KG1 (cell line): ENCODE measurements around the gene LRP10.
A peak's percentile ranks its signal among the peaks of the same experiment; 100 is the strongest.
"Not testable (repeated sequence)": the region's sequence is repeated elsewhere in the genome, so short reads cannot be mapped to it uniquely, and the experiment has no call there.

ENCODE experiments used
- DNase-seq: peaks from one replicate; lab custom pipeline; 2025; lab: John Stamatoyannopoulos, UW

LRP10 gene

DNA sequence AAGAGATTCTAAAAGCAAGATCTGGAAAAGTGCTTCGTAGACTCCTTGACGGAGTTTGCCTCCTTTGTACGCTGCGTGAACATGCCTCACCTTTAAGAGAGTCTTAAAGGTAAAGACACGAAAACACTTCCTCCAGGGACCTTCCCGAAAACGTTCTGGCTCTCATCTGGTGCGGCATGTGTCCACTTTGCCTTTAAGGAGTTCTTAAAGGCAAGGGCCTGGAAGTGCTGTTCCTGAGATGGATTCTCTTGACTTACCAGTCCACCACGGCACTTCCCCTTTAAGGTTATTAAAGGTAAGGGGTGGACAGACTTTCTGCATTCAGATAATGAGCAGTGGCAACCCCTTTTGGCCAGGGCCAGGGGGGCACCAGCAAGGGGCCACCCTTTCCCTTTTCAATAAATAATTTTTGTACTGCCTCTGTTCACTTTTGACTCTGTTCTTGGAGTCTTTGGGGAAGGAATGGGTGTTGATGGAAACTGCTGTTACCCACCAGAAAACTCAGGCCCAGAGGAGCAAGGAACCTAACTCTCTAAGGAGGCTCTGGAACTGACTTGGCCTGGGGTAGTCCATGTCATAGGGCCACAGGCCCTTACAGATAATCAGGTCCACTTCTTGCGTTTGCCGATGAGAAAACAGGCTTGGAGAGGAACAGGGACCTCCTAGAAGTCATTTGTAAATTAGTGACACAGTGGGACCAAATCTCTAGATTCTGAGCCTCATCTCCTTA lies 15.9 kb downstream of the LRP10 start:
- no peak for DNase-seq

GRCh38 chr14:22887990-22888378 lies 16.4 kb downstream of the LRP10 start:
- no peak for DNase-seq

DNA sequence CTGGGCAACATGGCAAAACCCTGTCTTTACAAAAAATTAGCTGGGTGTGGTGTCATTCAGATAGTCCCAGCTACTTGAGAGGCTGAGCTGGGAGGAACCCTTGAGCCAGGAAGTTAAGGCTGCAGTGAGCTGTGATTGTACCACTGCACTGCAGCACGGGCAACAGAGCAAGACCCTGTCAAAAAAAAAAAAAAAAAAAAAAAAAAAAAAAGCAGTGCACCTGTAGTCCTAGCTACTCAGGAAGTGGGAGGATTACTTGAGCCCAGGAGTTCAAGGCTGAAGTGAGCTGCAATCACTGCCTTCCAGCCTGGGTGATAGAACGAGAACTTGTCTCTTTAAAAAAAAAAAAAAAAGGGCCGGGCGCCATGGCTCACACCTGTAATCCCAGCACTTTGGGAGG lies 17.1 kb downstream of the LRP10 start:
- no peak for DNase-seq

GRCh38 chr14:22890416-22890815 lies 18.9 kb downstream of the LRP10 start:
- DNase-seq: no peak

DNA sequence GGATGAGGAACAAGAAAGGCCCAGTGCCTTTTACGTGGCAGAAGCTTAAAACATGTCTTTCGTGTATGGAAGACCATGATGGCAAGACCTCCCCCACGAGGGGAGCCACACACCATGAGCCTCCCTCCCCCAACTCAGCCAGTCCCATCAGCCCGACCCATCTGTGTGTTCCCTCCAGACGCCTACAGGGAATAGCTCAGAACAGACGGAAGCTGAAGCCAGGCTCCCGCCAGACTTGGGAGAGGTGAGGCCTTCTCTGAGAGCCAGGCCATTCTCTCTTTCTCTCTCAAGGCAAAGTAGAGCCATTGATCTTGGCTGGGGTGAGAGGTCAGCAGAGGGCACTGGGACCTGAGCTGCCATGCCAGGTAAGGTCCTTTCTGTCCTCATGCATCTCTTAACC lies 20.9 kb downstream of the LRP10 start:
- no peak for DNase-seq

DNA sequence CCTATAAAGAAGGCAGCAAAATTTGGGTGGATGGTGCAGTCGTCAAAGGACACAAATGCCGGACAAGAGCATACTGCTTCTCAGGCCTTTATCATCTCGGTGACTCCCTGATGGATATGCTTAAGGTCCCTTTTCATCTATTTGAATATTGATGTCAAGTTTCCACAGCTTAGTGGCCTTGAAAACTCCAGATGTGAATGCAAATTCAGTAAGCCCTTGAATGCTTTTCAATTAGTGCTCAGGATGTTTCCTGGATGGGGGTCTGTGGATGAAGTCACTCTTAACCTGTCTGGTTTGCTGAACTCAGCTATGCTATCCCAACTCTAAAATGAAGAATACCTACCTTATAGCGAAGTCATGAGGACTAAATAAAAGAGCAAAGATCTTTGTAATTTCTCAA lies 22.2 kb downstream of the LRP10 start:
- DNase-seq: no peak

- no peak for DNase-seq
Measured at GRCh38 chr14:22895402-22895801, 23.9 kb downstream of the LRP10 start.

GRCh38 chr14:22896356-22896755 lies 24.8 kb downstream of the LRP10 start:
- DNase-seq: no peak

DNA sequence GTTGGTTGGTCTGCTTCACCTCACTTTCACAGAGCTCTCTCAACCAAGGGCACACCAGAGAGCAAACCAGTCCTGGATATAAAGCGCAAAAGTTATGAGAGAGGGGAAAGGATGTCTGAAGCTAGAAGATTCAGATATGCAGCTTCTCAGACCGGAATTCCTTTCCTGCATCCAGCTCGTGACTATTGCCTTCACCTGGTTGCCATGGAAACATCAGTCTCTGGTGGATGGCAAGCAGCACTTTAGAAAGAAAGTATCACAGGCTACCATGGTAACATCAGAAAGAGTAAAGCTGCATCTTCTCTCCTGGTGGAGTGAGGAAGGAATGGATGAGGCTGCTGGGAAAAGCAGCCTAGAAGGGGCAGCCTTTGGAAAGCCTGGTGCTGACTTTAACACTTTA lies 25.2 kb downstream of the LRP10 start:
- no peak for DNase-seq

DNA sequence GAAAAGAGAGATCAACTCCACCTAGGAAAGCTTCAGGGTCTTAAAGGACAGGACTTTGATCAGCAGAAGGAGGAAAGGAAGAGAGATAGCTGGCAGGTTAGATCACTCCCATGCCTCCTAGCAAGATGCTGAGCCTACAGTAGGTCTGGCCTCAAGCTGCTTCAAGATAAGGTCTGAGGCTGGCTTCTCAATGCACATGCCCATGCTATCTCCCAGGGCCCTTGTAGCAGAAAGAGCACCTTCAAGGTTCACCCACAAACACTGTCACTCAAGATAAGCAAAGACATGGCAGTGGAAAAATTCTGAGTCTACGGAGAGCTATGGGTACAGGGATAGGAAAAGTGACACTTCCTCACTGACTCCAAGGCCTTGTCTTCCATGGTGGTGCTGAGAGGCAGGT lies 25.8 kb downstream of the LRP10 start:
- DNase-seq: no peak

DNA sequence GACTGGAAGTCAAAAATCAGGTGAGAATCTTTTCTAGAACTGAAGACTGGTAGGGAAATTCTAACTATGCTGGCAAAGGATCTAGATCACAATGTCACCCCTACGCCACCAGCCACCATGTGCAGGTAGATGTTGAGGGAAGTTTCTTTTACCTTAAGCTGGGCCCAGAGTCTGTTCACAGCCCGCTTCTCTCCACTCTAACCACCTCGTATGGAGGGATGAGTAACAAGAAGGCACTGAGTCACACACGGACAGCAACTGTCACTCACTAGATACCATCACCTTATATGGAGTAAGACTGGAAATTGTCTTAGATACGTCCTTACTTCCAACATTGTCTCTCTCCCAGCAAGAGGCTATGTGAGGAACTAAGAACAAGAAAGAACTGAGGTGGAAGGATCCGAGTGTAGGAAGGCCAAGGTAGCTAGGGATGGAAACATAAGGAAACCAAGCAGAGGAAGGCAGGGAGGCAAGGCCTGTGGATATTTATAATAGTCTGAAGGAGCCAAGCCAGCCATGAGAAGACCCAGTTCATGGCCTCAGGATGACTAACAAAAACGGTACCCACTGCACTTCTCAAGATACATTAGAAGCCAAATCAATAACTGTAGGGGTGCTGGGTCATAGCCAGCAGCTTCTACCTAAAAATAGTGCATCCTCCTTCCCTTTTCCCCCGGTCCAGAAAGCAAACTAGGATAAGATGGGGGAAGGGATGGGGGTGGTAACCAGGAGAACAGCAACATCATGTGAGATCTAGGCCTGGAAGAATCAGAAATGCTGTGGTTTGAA lies 27.0 kb downstream of the LRP10 start:
- no peak for DNase-seq

DNA sequence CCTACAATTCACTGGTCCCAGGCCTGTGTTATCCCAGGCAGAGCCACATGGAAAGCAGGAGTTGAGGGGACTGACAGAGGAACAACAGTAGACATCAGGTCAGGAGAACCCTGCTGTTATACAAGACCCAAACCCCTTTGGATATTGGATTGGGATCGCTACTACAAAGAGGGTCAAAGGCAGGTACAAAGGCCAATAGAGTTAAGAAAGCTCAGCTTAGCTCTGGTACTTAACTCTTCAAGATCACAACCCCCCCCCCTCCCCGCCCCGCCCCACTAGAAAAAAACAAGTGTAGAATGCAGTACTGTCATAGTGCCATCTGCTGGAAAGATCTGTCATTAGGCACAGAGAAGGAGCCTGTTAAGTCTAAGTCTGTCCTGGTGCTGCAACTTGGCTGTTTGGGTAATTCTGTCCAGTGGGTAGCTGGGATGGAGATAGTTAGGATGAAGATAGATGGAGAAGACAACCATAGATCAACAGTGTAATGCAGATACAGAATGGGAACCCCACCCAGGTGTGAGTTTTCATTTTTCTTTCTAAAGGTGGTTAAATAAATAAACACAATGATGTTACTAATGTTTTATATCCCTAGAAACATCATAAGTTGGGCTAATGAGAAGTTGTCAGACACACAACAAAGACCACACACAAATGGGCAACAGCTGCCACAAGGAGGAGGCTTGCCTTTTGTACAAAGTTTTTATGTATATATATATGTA lies 28.7 kb downstream of the LRP10 start:
- DNase-seq: peak; percentile 48

DNA sequence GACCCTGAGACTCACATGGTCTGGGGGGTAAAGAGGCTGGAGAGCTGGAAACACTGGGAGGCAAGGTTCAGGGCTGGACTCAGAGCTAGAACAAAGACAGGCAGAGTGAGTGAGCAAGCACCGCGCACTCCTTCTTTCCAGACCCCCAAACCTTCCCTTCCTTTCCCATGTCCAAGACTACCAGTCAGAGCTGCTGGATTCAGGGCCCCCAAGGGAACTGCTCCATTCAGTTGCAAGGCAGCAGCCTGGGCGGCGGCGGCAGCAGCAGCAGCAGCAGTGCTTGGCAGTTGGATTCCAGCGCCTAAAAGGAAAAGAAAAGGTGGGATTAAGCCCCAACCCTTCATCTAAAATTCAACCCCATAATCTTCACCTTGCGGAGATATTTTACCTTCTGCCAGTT lies 30.3 kb downstream of the LRP10 start:
- no peak for DNase-seq

DNA sequence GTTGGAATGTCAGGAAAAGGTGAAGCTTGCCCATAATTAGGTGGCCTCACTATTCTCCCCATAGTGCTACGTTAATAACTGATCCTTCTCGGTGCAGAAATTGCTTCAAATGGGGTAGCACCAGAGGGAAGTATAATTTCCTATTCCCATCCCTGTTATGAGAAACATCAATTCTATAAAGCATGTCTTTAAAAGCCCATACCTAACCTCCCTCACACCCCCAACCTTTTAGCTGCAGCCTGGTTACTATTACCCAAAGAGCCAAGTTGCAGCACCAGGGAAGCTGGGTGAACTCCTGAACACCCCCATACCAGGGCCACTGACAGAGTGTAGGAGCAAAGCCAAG lies 32.2 kb downstream of the LRP10 start:
- no peak for DNase-seq

DNA sequence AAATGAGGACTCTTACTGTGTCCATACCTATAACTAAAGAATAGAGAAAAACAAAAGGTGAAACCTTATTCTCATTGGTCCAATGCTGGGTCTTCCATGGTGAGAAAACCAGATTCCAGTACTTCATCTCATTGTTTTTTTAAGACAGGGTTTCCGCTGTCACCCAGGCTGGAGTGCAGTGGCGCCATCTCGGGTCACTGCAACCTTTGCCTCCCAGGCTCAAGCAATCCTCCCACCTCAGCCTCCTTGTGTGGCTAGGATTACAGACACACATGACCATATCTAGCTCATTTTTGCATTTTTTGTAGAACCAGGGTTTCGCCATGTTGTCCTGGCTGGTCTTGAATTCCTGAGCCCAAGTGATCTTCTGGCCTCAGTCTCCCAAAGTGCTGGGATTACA lies 34.1 kb downstream of the LRP10 start:
- DNase-seq: no peak

GRCh38 chr14:22906073-22906472 lies 34.5 kb downstream of the LRP10 start:
- no peak for DNase-seq

GRCh38 chr14:22907429-22907828 lies 35.9 kb downstream of the LRP10 start:
- DNase-seq: no peak

DNA sequence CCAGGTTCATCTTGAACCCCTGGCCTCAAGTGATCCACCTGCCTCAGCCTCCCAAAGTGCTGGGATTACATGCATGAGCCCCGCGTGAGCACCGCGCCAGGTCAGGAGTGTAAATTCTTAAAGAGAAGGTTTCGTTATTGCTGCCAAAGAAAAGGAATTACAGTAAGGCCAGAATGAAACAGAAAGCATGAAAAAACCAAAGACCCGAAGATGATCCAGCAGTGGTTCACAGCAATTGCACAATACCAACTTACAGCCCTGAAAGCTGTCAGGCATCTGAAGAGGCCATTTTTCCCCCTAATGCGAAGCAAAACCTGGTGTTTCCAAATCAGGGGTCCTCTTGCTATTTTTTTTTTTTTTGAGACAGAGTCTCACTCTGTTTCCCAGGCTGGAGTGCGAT lies 37.1 kb downstream of the LRP10 start:
- no peak for DNase-seq

DNA sequence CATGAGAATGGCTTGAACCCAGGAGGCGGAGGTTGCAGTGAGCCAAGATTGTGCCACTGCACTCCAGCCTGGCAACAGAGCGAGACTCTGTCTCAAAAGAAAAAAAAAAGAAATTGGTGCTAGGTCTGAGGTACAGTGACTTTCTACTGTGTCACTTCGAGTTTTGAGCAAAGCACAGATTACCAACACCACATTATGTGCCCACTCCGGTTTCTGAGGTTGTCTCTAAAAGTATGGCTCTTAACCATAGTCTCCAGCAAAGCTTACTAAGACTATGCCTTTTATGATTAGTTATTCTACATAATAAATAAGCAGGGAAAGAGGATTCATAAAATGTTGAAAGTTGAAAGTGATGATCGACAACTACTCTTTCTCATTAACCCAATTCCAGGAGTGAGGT lies 39.4 kb downstream of the LRP10 start:
- DNase-seq: no peak

DNA sequence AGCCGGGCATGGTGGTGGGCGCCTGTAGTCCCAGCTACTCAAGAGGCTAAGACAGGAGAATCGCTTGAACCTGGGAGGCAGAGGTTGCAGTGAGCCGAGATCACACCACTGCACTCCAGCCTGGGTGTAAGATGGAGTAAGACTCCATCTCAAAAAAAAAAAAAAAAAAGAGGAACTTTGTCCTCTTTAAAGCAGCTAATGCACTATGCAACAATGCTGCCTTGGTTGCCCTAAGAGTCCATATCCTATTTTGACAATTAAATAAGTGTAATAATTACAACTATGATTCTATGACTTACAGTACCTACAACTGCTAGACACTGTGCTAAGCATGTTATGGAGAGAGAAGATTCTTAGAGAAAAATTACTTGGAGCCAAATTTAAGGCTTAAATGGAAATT lies 43.3 kb downstream of the LRP10 start:
- not testable (repeated sequence) for DNase-seq

DNA sequence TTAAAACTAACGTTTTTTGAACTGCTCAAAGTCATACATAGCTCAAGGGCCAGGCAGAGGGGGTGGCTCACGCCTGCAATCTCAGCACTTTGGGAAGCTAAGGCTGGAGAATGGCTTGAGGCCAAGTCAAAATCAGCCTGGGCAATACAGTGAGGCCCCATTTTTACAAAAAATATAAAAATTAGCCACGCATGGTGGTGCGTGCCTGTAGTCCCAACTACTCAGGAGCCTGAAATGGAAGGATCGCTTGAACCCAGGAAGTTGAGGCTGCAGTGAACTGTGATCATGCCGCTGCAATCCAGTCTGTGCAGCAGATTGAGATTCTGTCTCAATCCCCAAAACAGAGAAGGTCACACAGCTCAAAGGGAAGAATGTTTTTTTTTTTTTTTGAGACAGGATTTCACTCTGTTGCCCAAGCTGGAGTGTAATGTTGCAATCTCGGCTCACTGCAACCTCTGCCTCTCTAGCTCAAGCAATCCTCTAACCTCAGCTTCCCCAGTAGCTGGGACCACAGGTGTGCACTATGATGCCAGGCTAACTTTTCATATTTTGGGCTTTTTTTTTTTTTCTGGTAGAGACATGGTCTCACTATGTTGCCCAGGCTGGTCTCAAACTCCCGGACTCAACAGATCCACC lies 44.5 kb downstream of the LRP10 start:
- DNase-seq: no peak

DNA sequence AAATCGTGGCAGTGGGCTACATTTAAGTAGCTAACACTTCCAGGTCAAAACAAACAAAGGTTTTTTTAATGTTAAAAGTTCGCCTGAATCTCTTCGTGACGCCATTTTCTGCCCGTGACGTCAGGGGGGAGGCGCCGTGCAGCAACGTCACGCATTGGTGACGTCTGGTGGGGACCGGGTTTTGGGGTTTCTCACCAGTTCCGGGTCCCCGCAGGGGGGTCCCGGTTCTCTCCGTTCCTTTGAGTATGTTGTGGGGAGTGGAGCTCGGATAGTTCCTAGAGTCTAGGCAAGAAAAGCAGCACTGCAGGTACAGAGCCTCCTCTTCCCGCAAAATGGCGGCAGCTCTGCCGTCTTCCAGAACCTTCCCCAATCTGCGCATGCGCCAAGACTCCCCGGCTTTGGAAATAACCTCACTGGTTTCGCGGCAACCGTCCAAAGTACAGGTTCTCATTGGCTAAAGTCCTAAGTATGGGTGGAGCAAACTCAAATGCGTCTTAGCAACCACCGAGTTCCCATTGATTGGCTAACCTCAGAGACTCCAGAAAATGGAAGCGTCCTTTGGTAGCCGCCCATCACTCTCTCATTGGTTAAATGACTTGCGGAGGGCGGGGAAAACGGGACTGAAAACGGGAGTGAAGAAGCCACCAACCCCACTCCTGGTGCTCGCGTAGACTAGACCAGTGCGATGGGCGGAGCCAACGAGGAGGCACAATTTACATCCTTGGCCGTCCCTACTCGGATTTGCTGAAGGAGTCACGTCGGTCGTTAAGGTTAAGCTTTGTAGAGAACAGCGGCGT lies 47.5 kb downstream of the LRP10 start, which contains the start of gene RBM23:
Gene RBM23 (minus strand): TSS at position 346 of the 797 bp plus-strand sequence.
- peak; percentile 24 for DNase-seq
